CD14-positive monocyte (primary cell): ENCODE results near the gene NTM. TPM values are rescaled to one million over a fixed set of nuclear protein-coding genes. Genes with fewer than 3 reads are reported as not detected.

Experiments
- DNase-seq, 3 donors: peaks; one replicate each; pipeline ENCODE4 v3.0.0-alpha.2; 2011 to 2022
- H2AFZ ChIP-seq: 2 replicates; pipeline ENCODE4 v1.6.0; 2012; ENCODE audit warnings: mild to moderate bottlenecking, low read depth, low read length, inconsistent platforms; ENCODE audit not compliant: insufficient read depth, poor library complexity, severe bottlenecking
- H3K27ac ChIP-seq, 2 donors: 1 replicate in 1 of 2; 2 replicates in 1 of 2; pipeline ENCODE4 v1.5.1; 2012 to 2013; ENCODE audit warnings: low read length in 2 of 2, control low read depth in 1 of 2, inconsistent platforms in 1 of 2, low read depth in 1 of 2, mild to moderate bottlenecking in 1 of 2
- H3K27me3 ChIP-seq, 2 donors: one replicate each; pipeline versions ENCODE4 v1.6.0 to v1.6.1; 2011 to 2013; ENCODE audit warnings: low read length in 2 of 2; ENCODE audit not compliant: control insufficient read depth in 2 of 2, insufficient read depth in 2 of 2
- H3K36me3 ChIP-seq, 2 donors: replicated peaks in 1 of 2; 1 replicate in 1 of 2; 2 replicates in 1 of 2; pipeline versions ENCODE4 v1.5.1 to v1.6.1; 2012 to 2013; ENCODE audit warnings: low read length in 2 of 2, control low read depth in 1 of 2, inconsistent platforms in 1 of 2, mild to moderate bottlenecking in 1 of 2; ENCODE audit not compliant: insufficient read depth in 2 of 2, control insufficient read depth in 1 of 2
- H3K4me1 ChIP-seq, 2 donors: 1 replicate in 1 of 2; 2 replicates in 1 of 2; pipeline versions ENCODE4 v1.5.1 to v1.6.1; 2012 to 2013; ENCODE audit warnings: low read length in 2 of 2, control low read depth in 1 of 2, inconsistent platforms in 1 of 2, mild to moderate bottlenecking in 1 of 2, moderate library complexity in 1 of 2; ENCODE audit not compliant: insufficient read depth in 2 of 2, control insufficient read depth in 1 of 2
- H3K4me2 ChIP-seq: replicated peaks from 2 replicates; pipeline ENCODE3; 2012; ENCODE audit warnings: low read length, moderate library complexity, mild to moderate bottlenecking; ENCODE audit not compliant: poor library complexity, severe bottlenecking; ENCODE audit errors: extremely low read depth
- H3K4me3 ChIP-seq, 3 experiments: fragments of 200-600 bp in 1 of 3; sonication (generic) in 1 of 3; replicated peaks in 1 of 3; 1 replicate in 2 of 3; 2 replicates in 1 of 3; pipeline ENCODE4 v1.5.1; 2011 to 2013; ENCODE audit warnings: low read length in 3 of 3, mild to moderate bottlenecking in 3 of 3, control low read depth in 2 of 3, low read depth in 2 of 3, inconsistent platforms in 1 of 3, moderate library complexity in 1 of 3
- H3K79me2 ChIP-seq: 2 replicates; pipeline ENCODE4 v1.6.0; 2012; ENCODE audit warnings: mild to moderate bottlenecking, control low read depth, inconsistent platforms, low read length, moderate library complexity; ENCODE audit not compliant: insufficient read depth
- H3K9ac ChIP-seq: 2 replicates; pipeline ENCODE4 v1.6.0; 2017; ENCODE audit warnings: low read length, mild to moderate bottlenecking; ENCODE audit not compliant: insufficient read depth, poor library complexity, severe bottlenecking
- H3K9me3 ChIP-seq, 2 donors: replicated peaks in 1 of 2; 1 replicate in 1 of 2; 2 replicates in 1 of 2; pipeline versions ENCODE4 v1.5.1 to v1.6.1; 2012 to 2013; ENCODE audit warnings: low read length in 2 of 2, control low read depth in 1 of 2; ENCODE audit not compliant: control insufficient read depth in 1 of 2, insufficient read depth in 1 of 2
- H4K20me1 ChIP-seq: 2 replicates; pipeline ENCODE4 v1.6.0; 2012; ENCODE audit warnings: mild to moderate bottlenecking, low read length, control low read depth, moderate library complexity; ENCODE audit not compliant: insufficient read depth
- H3K27ac Mint-ChIP-seq, 7 donors: one replicate each; pipeline ENCODE4 v1.8.0; 2020; ENCODE audit warnings: mild to moderate bottlenecking in 7 of 7, mixed read lengths in 7 of 7, moderate library complexity in 6 of 7, inconsistent platforms in 2 of 7
- H3K27me3 Mint-ChIP-seq, 3 donors: one replicate each; pipeline ENCODE4 v1.8.0; 2021 to 2022; ENCODE audit warnings: low read depth in 3 of 3, mild to moderate bottlenecking in 3 of 3, mixed read lengths in 3 of 3, moderate library complexity in 3 of 3, inconsistent platforms in 1 of 3
- H3K36me3 Mint-ChIP-seq, 2 donors: one replicate each; pipeline ENCODE4 v1.8.0; 2020; ENCODE audit warnings: mixed read lengths in 2 of 2, inconsistent platforms in 1 of 2, mild to moderate bottlenecking in 1 of 2
- H3K4me1 Mint-ChIP-seq: one replicate; pipeline ENCODE4 v1.8.0; 2020; ENCODE audit warnings: mild to moderate bottlenecking, mixed read lengths
- H3K4me3 Mint-ChIP-seq, 2 donors: one replicate each; pipeline ENCODE4 v1.8.0; 2020; ENCODE audit warnings: mild to moderate bottlenecking in 2 of 2, mixed read lengths in 2 of 2, moderate library complexity in 1 of 2
- H3K9me3 Mint-ChIP-seq, 7 donors: one replicate each; pipeline ENCODE4 v1.8.0; 2020 to 2022; ENCODE audit warnings: mixed read lengths in 7 of 7, mild to moderate bottlenecking in 6 of 7, moderate library complexity in 6 of 7, inconsistent platforms in 2 of 7
- CTCF ChIP-seq: fragments of 200-600 bp; IDR thresholded peaks from one replicate; pipeline ENCODE4 v1.8.0; 2022; ENCODE audit warnings: antibody characterized with exemption, mild to moderate bottlenecking
- WGBS: methylation state at CpG from one replicate; pipeline ENCODE4 v1.1.5; 2013; ENCODE audit warnings: missing lambda C conversion rate; ENCODE audit not compliant: insufficient coverage; 5-methylcytosine and 5-hydroxymethylcytosine counted together
- intact Hi-C, 2 donors: fragments of 100-400 bp; cut with micrococcal nuclease; formaldehyde crosslinking; loops; one replicate each; pipeline versions ENCODE4 v1.15.0 to v1.15.1; 2023
- polyA plus RNA-seq, 3 donors: library from polyadenylated mRNA; depleted of rRNA in 1 of 3; unstranded in 2 of 3; stranded (reverse) in 1 of 3; fragments of 300-500 nt in 2 of 3; fragments of >200 nt in 1 of 3; fragmentation: Illumina TruSeq in 2 of 3; gene quantifications; 1 replicate in 2 of 3; 2 replicates in 1 of 3; pipeline ENCODE4 v1.2.3, GENCODE V29; 2012 to 2021

Gene NTM
- polyA plus RNA-seq, 3 donors, result not detected

- Histone ChIP-seq H3K4me1 (no peaks in the 10 kb centered on the region), H3K9me3 (no peaks in the 10 kb centered on the region), H3K4me3 (no peak overlapping the region), H3K79me2 (no peaks in the 10 kb centered on the region), H3K27me3 (no peaks in the 10 kb centered on the region), H4K20me1 (no peaks in the 10 kb centered on the region), H3K27ac (no peak overlapping the region), H3K36me3 (no peaks in the 10 kb centered on the region), H2AFZ (no peak overlapping the region), H3K4me2 (no peak overlapping the region), H3K9ac (no peak overlapping the region)
- H3K27ac Mint-ChIP-seq, result peak overlapping the region in 1 of 7 donors; percentile 11
- no peak for TF ChIP-seq CTCF
- no peak overlapping the region for H3K4me3 Mint-ChIP-seq
- peaks cover 0 to 2% (median 1%) of the 10 kb centered on the region in 3 donors for H3K27me3 Mint-ChIP-seq
- DNase-seq, result no peak
- peaks cover 0 to 3% (median 0%) of the 10 kb centered on the region in 7 donors for H3K9me3 Mint-ChIP-seq
- no peaks in the 10 kb centered on the region for H3K36me3 Mint-ChIP-seq
- no peaks in the 10 kb centered on the region for H3K4me1 Mint-ChIP-seq
- intact Hi-C loops, result no loop called here
- WGBS, result 96% methylated on average over 4 of the region's 5 CpGs
Observed at GRCh38 chr11:132312161-132312560, 941.7 kb downstream of the NTM start.

- Histone ChIP-seq H3K27ac (no peak overlapping the region), H3K4me3 (no peak overlapping the region), H3K79me2 (no peaks in the 10 kb centered on the region), H3K36me3 (no peaks in the 10 kb centered on the region), H3K9ac (no peak overlapping the region), H2AFZ (no peak overlapping the region), H3K27me3 (no peaks in the 10 kb centered on the region), H3K4me2 (no peak overlapping the region), H4K20me1 (no peaks in the 10 kb centered on the region), H3K9me3 (no peaks in the 10 kb centered on the region), H3K4me1 (no peaks in the 10 kb centered on the region)
- intact Hi-C loops, result no loop called here
- no peaks in the 10 kb centered on the region for H3K36me3 Mint-ChIP-seq
- H3K9me3 Mint-ChIP-seq, result peaks cover 0 to 4% (median 0%) of the 10 kb centered on the region in 7 donors
- H3K27me3 Mint-ChIP-seq, result peaks cover 1 to 2% (median 1%) of the 10 kb centered on the region in 3 donors
- H3K27ac Mint-ChIP-seq, result no peak overlapping the region
- 23% methylated on average over 3 of the region's 8 CpGs for WGBS
- DNase-seq, result no peak
- no peak overlapping the region for H3K4me3 Mint-ChIP-seq
- H3K4me1 Mint-ChIP-seq, result no peaks in the 10 kb centered on the region
- TF ChIP-seq CTCF, result peak; percentile 36
Observed at GRCh38 chr11:132312701-132313111, 942.3 kb downstream of the NTM start.
